Thymus (tissue), 11 donors: ENCODE results near the gene ABCD3. TPM values are rescaled to one million over a fixed set of nuclear protein-coding genes. Genes with fewer than 3 reads are reported as not detected.
A peak's percentile ranks its signal among the peaks of the same experiment; 100 is the strongest.

Experiments used
- DNase-seq, 9 donors: peaks; one replicate each; pipeline ENCODE4 v3.0.0-alpha.2; 2013; ENCODE audit warnings: low spot score in 9 of 9, low read depth in 6 of 9, missing footprints in 1 of 9
- H3K27ac ChIP-seq, 2 donors: one replicate each; pipeline ENCODE4 v1.5.1; 2013; ENCODE audit warnings: control low read depth in 1 of 2, low read depth in 1 of 2, low read length in 1 of 2, mild to moderate bottlenecking in 1 of 2, moderate library complexity in 1 of 2
- H3K27me3 ChIP-seq, 2 donors: one replicate each; pipeline ENCODE4 v1.5.1; 2013; ENCODE audit warnings: low read length in 1 of 2; ENCODE audit not compliant: control insufficient read depth in 2 of 2, insufficient read depth in 1 of 2
- H3K36me3 ChIP-seq, 2 donors: one replicate each; pipeline ENCODE4 v1.5.1; 2013; ENCODE audit warnings: low read length in 1 of 2, mild to moderate bottlenecking in 1 of 2, moderate library complexity in 1 of 2; ENCODE audit not compliant: control insufficient read depth in 2 of 2, insufficient read depth in 2 of 2
- H3K4me1 ChIP-seq, 2 donors: one replicate each; pipeline ENCODE4 v1.5.1; 2013; ENCODE audit warnings: low read length in 2 of 2; ENCODE audit not compliant: control insufficient read depth in 2 of 2, insufficient read depth in 2 of 2
- H3K4me3 ChIP-seq, 2 donors: one replicate each; pipeline ENCODE4 v1.5.1; 2013; ENCODE audit warnings: low read length in 2 of 2, control low read depth in 1 of 2, mild to moderate bottlenecking in 1 of 2
- H3K9me3 ChIP-seq, 2 donors: one replicate each; pipeline ENCODE4 v1.5.1; 2013; ENCODE audit warnings: low read length in 1 of 2, mild to moderate bottlenecking in 1 of 2; ENCODE audit not compliant: control insufficient read depth in 2 of 2, insufficient read depth in 1 of 2
- WGBS: extraction: QIAGEN DNeasy Blood & Tissue Kit; methylation state at CpG from one replicate; pipeline ENCODE4 v1.1.7; 2013; 5-methylcytosine and 5-hydroxymethylcytosine counted together
- polyA plus RNA-seq: library from polyadenylated mRNA; stranded (reverse); fragments of 200-250 nt; gene quantifications from one replicate; pipeline ENCODE4 v1.2.3, GENCODE V29; 2013
- total RNA-seq: library from RNA; stranded (reverse); fragments of 120-200 nt; gene quantifications from one replicate; pipeline ENCODE4 v1.2.4, GENCODE V29; 2013
- donor health status: healthy.

The ABCD3 gene
- total and polyA plus RNA-seq, 2 donors = 84.2 to 92.7 TPM

DNA sequence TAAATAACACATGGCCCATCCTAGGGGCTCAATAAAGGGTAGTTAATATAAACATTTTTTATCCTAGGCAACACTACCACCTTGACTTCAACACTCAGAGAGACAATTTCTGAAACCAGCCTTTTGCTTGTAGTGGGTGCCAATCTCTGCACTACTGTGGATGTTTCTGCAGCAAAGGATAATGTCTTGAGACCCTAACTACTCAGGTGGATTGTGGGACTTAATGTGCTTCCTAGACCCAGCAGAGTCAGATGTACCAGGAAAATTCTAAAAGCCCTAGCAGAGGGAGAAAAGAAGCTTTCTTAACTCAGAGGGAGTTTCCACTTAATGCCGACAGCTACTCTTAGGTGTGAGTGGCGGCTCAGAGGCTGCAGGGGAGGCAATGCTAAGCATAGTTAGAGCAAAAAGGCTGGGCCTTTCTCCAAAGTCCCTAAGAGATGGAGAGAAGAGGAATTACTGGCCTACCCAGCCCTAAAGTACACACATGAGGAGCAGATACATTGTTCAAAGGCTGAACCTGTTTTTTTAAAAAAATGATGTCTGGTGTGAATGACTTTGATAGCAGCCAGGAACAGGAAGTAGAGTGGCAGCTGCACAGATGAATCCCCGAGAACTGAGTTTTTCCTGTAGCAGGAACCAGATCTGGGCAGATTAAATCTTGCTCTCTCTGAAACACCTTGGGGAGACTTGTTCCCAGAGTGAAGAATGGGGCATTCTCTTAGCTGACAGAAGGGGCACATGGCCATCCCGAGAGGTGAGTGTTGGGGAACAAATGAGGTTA is 33.5 kb upstream of the ABCD3 start:
- Histone ChIP-seq H3K27ac (peak overlapping the region; percentile 83 to 98), H3K4me3 (peak overlapping the region; percentile 33 to 40), H3K9me3 (peaks cover 0 to 7% of the 10 kb centered on the region in 2 donors), H3K4me1 (peaks cover 25 to 63% of the 10 kb centered on the region in 2 donors), H3K36me3 (no peaks in the 10 kb centered on the region), H3K27me3 (no peaks in the 10 kb centered on the region)
- DNase-seq = peak; percentile 40 to 90 (median 73)
- 20% methylated on average over 4 of the region's 4 CpGs for WGBS

DNA sequence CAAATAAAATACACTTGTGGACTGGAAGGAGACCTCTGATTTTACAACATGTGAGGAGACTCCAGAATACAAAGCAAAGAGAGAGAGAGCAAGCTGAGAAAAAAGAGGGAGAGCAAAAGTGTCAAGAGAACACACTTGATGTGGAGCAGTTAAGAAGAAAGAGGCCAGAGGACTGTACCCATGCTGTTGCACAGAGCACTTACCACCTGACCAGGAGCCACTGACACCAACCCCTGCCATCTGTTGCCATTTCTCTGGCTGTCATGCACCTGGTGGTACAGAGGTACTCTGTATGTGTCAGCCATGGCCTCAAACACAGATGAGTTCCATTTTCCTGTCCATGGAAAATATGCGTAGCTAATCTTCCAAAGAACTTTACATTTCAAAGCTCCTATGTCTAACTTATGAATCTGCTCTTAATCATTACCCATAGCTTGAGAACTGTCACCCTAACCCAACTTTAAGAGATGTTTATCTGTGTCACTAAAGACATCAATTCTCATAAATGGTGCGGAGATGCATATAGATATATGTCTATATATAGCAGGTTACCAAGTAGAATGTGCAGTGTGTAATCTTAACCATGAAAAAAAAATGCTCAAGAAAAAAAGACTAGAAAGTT is 32.8 kb upstream of the ABCD3 start:
- peaks cover 25 to 61% of the 10 kb centered on the region in 2 donors for H3K4me1 ChIP-seq
- 16% methylated on average over 2 of the region's 2 CpGs for WGBS
- peak overlapping the region; percentile 33 to 40 for H3K4me3 ChIP-seq
- H3K27me3 ChIP-seq = no peaks in the 10 kb centered on the region
- no peaks in the 10 kb centered on the region for H3K36me3 ChIP-seq
- DNase-seq = peak in 8 of 9 donors; percentile 42 to 82 (median 62)
- H3K27ac ChIP-seq = peak overlapping the region; percentile 83 to 98
- H3K9me3 ChIP-seq = peaks cover 0 to 9% of the 10 kb centered on the region in 2 donors

GRCh38 chr1:94389298-94389697 is 28.9 kb upstream of the ABCD3 start:
- Histone ChIP-seq H3K4me1 (peaks cover 14 to 25% of the 10 kb centered on the region in 2 donors), H3K27ac (no peak overlapping the region), H3K4me3 (no peak overlapping the region), H3K36me3 (no peaks in the 10 kb centered on the region), H3K9me3 (peaks cover 0 to 10% of the 10 kb centered on the region in 2 donors), H3K27me3 (no peaks in the 10 kb centered on the region)
- DNase-seq = no peak
- 77% methylated on average over 4 of the region's 4 CpGs for whole genome bisulfite sequencing

DNA sequence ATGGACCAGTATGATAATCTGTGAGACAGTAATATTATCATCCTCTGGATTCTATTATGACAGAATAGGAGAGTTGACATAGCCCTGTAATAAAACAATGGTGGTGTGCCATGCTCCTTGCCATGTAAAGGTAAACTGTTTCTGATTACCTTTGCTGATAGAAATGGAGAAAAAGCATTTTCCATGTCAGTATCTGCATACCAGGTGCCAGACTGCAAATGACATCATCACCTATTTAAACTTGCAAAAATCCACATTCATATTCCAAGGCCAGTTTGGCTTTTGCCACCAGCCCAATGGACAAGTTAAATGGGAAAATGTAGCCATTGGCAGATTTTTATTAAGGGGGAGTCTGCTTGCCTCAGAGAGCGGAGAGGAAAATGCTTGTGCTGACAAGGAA is 23.9 kb upstream of the ABCD3 start:
- H3K27ac ChIP-seq = no peak overlapping the region
- 90% methylated on average over 1 of the region's 1 CpG for WGBS
- H3K4me1 ChIP-seq = peaks cover 10 to 18% of the 10 kb centered on the region in 2 donors
- peaks cover 0 to 7% of the 10 kb centered on the region in 2 donors for H3K9me3 ChIP-seq
- no peaks in the 10 kb centered on the region for H3K27me3 ChIP-seq
- no peak for DNase-seq
- no peak overlapping the region for H3K4me3 ChIP-seq
- no peaks in the 10 kb centered on the region for H3K36me3 ChIP-seq

GRCh38 chr1:94395231-94395630 is 23.0 kb upstream of the ABCD3 start:
- no peak overlapping the region for H3K4me3 ChIP-seq
- 90% methylated on average over 3 of the region's 3 CpGs for WGBS
- peaks cover 0 to 3% of the 10 kb centered on the region in 2 donors for H3K9me3 ChIP-seq
- DNase-seq = no peak
- peaks cover 10 to 18% of the 10 kb centered on the region in 2 donors for H3K4me1 ChIP-seq
- H3K27ac ChIP-seq = peak overlapping the region in 1 of 2 donors; percentile 33
- H3K27me3 ChIP-seq = no peaks in the 10 kb centered on the region
- no peaks in the 10 kb centered on the region for H3K36me3 ChIP-seq

DNA sequence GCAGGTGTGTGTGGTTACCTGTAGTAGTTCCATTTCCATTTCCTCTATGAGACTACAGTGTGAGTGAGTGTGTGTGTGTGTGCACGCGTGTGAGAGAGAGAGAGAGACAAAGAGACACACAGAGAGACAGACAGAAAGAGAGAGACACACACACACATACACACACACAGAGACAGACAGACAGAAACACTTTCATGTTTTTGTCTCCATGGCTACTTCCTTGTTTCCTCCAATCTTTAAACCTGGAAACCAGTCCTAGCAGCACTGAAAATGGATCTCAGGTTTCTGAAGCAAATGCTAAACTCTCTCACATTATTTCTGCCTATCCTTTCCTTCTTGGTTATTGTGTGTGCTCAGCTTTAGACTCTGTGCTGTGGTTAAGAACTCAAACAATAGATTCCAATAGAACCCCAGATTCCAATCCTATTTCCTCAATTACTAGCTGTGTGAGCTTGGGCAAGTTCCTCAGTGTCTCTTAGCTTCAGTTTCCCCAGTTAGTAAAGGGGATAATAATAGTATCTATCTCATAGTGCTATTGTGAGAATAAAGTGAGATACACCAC is 22.4 kb upstream of the ABCD3 start:
- Histone ChIP-seq H3K4me1 (peaks cover 10 to 18% of the 10 kb centered on the region in 2 donors), H3K27ac (peak overlapping the region in 1 of 2 donors; percentile 33), H3K27me3 (no peaks in the 10 kb centered on the region), H3K4me3 (no peak overlapping the region), H3K9me3 (no peaks in the 10 kb centered on the region), H3K36me3 (no peaks in the 10 kb centered on the region)
- DNase-seq = no peak
- 98% methylated on average over 2 of the region's 2 CpGs for WGBS

- 96% methylated on average over 11 of the region's 11 CpGs for WGBS
- no peak overlapping the region for H3K27ac ChIP-seq
- peaks cover 10 to 18% of the 10 kb centered on the region in 2 donors for H3K4me1 ChIP-seq
- H3K4me3 ChIP-seq = no peak overlapping the region
- DNase-seq = no peak
- no peaks in the 10 kb centered on the region for H3K27me3 ChIP-seq
- no peaks in the 10 kb centered on the region for H3K9me3 ChIP-seq
- no peaks in the 10 kb centered on the region for H3K36me3 ChIP-seq
Observed at GRCh38 chr1:94396356-94397010, 21.7 kb upstream of the ABCD3 start.

- Histone ChIP-seq H3K4me1 (peaks cover 10 to 18% of the 10 kb centered on the region in 2 donors), H3K36me3 (no peaks in the 10 kb centered on the region), H3K27ac (no peak overlapping the region), H3K4me3 (no peak overlapping the region), H3K27me3 (no peaks in the 10 kb centered on the region), H3K9me3 (no peaks in the 10 kb centered on the region)
- DNase-seq = no peak
- WGBS = 95% methylated on average over 5 of the region's 5 CpGs
Observed at GRCh38 chr1:94398356-94398755, 19.8 kb upstream of the ABCD3 start.
